IMR-90 (cell line): ENCODE measurements around the gene ARSJ. TPM values are rescaled to one million over a fixed set of nuclear protein-coding genes. Genes with fewer than 3 reads are reported as not detected.
A peak's percentile ranks its signal among the peaks of the same experiment; 100 is the strongest.

ENCODE experiments used
- ATAC-seq: fragments of 200-7000 bp; cut with Tn5 transposase; 2 replicates; pipeline ENCODE4 v1.9.1; 2020; ENCODE audit warnings: low read depth, mild to moderate bottlenecking, moderate library complexity
- BruUV-seq: library from RNA; stranded (reverse); fragments of 400-500 nt; replicated peaks from 2 replicates; lab custom pipeline; 2021; lab: Mats Ljungman, UMichigan
- CTCF ChIA-PET: fragments of 300-600 bp; formaldehyde crosslinking; extraction: SDS; loops from one replicate; lab custom pipeline; 2021; ENCODE audit warnings: antibody characterized with exemption; lab: Yijun Ruan, JAX
- POLR2A ChIA-PET: fragments of 300-600 bp; sonication (Branson Sonifier 250); formaldehyde crosslinking; loops from one replicate; lab custom pipeline; 2022; ENCODE audit warnings: antibody characterized with exemption; ENCODE audit not compliant: unreplicated experiment; lab: Charles Lee
- DNase-seq: peaks from one replicate; pipeline ENCODE4 v3.0.0; 2013
- H2AFZ ChIP-seq: replicated peaks from 2 replicates; pipeline ENCODE3; 2013; ENCODE audit warnings: low read length, mild to moderate bottlenecking; ENCODE audit not compliant: poor library complexity
- H2AK5ac ChIP-seq: 2 replicates; pipeline ENCODE4 v1.6.1; 2013; ENCODE audit warnings: low read depth, low read length, inconsistent platforms
- H2AK9ac ChIP-seq: replicated peaks from 2 replicates; pipeline ENCODE3; 2013; ENCODE audit warnings: mild to moderate bottlenecking, low read depth, low read length, moderate library complexity; ENCODE audit not compliant: poor library complexity
- H2BK120ac ChIP-seq: 2 replicates; pipeline ENCODE4 v1.6.1; 2013; ENCODE audit warnings: low read depth, low read length, inconsistent platforms
- H2BK15ac ChIP-seq: 3 replicates; pipeline ENCODE4 v1.6.1; 2013; ENCODE audit warnings: low read depth, low read length, inconsistent platforms
- H2BK20ac ChIP-seq: 2 replicates; pipeline ENCODE4 v1.6.1; 2013; ENCODE audit warnings: low read depth, mild to moderate bottlenecking, inconsistent platforms, low read length, moderate library complexity
- H2BK5ac ChIP-seq: 2 replicates; pipeline ENCODE4 v1.6.1; 2013; ENCODE audit warnings: mild to moderate bottlenecking, low read depth, low read length, inconsistent platforms; ENCODE audit not compliant: poor library complexity, severe bottlenecking
- H3K14ac ChIP-seq: replicated peaks from 2 replicates; pipeline ENCODE4 v1.6.1; 2013; ENCODE audit warnings: low read depth, low read length, inconsistent platforms
- H3K18ac ChIP-seq: 2 replicates; pipeline ENCODE4 v1.6.1; 2013; ENCODE audit warnings: low read depth, low read length, control low read depth
- H3K23ac ChIP-seq: 2 replicates; pipeline ENCODE4 v1.6.1; 2013; ENCODE audit warnings: low read depth, low read length, inconsistent platforms
- H3K27ac ChIP-seq: 2 replicates; pipeline ENCODE4 v1.5.1; 2013; ENCODE audit warnings: mild to moderate bottlenecking, control low read depth, low read length; ENCODE audit not compliant: insufficient read depth
- H3K27me3 ChIP-seq: 2 replicates; pipeline ENCODE4 v1.6.1; 2013; ENCODE audit warnings: low read length; ENCODE audit not compliant: control insufficient read depth, insufficient read depth
- H3K36me3 ChIP-seq: 2 replicates; pipeline ENCODE4 v1.6.1; 2013; ENCODE audit warnings: low read length, mixed read lengths; ENCODE audit not compliant: control insufficient read depth, insufficient read depth
- H3K4ac ChIP-seq: 2 replicates; pipeline ENCODE4 v1.6.1; 2013; ENCODE audit warnings: low read depth, low read length, inconsistent platforms
- H3K4me1 ChIP-seq: 2 replicates; pipeline ENCODE4 v1.6.1; 2013; ENCODE audit warnings: low read length, mixed read lengths; ENCODE audit not compliant: control insufficient read depth, insufficient read depth
- H3K4me2 ChIP-seq: 2 replicates; pipeline ENCODE4 v1.6.1; 2013; ENCODE audit warnings: low read depth, mild to moderate bottlenecking, control low read depth, low read length, moderate library complexity
- H3K4me3 ChIP-seq: 2 replicates; pipeline ENCODE4 v1.5.1; 2013; ENCODE audit warnings: low read depth, mild to moderate bottlenecking, control low read depth, low read length, moderate library complexity; ENCODE audit not compliant: insufficient read depth
- H3K56ac ChIP-seq: 2 replicates; pipeline ENCODE4 v1.6.1; 2013; ENCODE audit warnings: low read length, inconsistent platforms; ENCODE audit not compliant: insufficient read depth; ENCODE audit errors: extremely low read depth
- H3K79me1 ChIP-seq, 2 experiments: 2 replicates each; pipeline ENCODE4 v1.6.1; 2013; ENCODE audit warnings: low read length in 2 of 2, inconsistent platforms in 1 of 2, low read depth in 1 of 2
- H3K9ac ChIP-seq: 2 replicates; pipeline ENCODE4 v1.6.1; 2013; ENCODE audit warnings: low read depth, low read length, control low read depth
- H3K9me1 ChIP-seq: 2 replicates; pipeline ENCODE4 v1.6.1; 2013; ENCODE audit warnings: low read length, inconsistent platforms; ENCODE audit not compliant: insufficient read depth
- H3K9me3 ChIP-seq: 2 replicates; pipeline ENCODE4 v1.6.1; 2013; ENCODE audit warnings: low read length; ENCODE audit not compliant: control insufficient read depth, insufficient read depth
- H4K20me1 ChIP-seq: 2 replicates; pipeline ENCODE4 v1.6.1; 2013; ENCODE audit warnings: low read length, inconsistent platforms; ENCODE audit not compliant: insufficient read depth
- H4K5ac ChIP-seq: 2 replicates; pipeline ENCODE4 v1.6.1; 2013; ENCODE audit warnings: mild to moderate bottlenecking, low read depth, low read length, control low read depth
- H4K8ac ChIP-seq, 2 experiments: 2 replicates each; pipeline ENCODE4 v1.6.1; 2013; ENCODE audit warnings: low read depth in 2 of 2, low read length in 2 of 2, control low read depth in 1 of 2, inconsistent platforms in 1 of 2
- H4K91ac ChIP-seq: 2 replicates; pipeline ENCODE4 v1.6.1; 2013; ENCODE audit warnings: low read depth, low read length, inconsistent platforms; ENCODE audit not compliant: insufficient read depth
- CEBPB ChIP-seq: IDR thresholded peaks from 2 replicates; pipeline ENCODE4 v1.6.1; 2012; ENCODE audit warnings: low read depth, low read length, improper control_type of control experiment
- MAFK ChIP-seq: IDR thresholded peaks from 2 replicates; pipeline ENCODE4 v1.6.1; 2012; ENCODE audit warnings: low read depth, low read length, improper control_type of control experiment
- WGBS, 2 experiments: methylation state at CpG; one replicate each; pipeline versions ENCODE4 v1.1.5 to v1.1.7; 2013; ENCODE audit warnings: missing lambda C conversion rate in 2 of 2; ENCODE audit not compliant: insufficient read length in 1 of 2; ENCODE audit errors: extremely low coverage in 2 of 2; 5-methylcytosine and 5-hydroxymethylcytosine counted together
- dilution Hi-C: fragments of 300-500 bp; cut with HindIII; formaldehyde crosslinking; loops from one replicate; pipeline ENCODE4 v1.14.3; 2018; ENCODE audit warnings: low sequenced_read_pairs; ENCODE audit not compliant: unreplicated experiment
- in situ Hi-C: fragments of 300-500 bp; cut with MboI; formaldehyde crosslinking; loops from 3 replicates; pipeline ENCODE4 v1.14.3; 2019; ENCODE audit warnings: low sequenced_read_pairs, inconsistent platforms, mixed read lengths
- intact Hi-C: fragments of 100-400 bp; cut with micrococcal nuclease; formaldehyde crosslinking; loops from 2 replicates; pipeline ENCODE4 v1.10.0; 2022
- polyA plus RNA-seq, 3 experiments: library from polyadenylated mRNA; depleted of rRNA; stranded (reverse); fragments of >200 nt; gene quantifications; 2 replicates each; pipeline ENCODE4 v1.2.3, GENCODE V29; 2012; ENCODE audit warnings: low replicate concordance in 1 of 3
- total RNA-seq: library from RNA; depleted of rRNA; stranded (reverse); fragments of >200 nt; gene quantifications from 2 replicates; pipeline ENCODE4 v1.2.3, GENCODE V29; 2012

Gene ARSJ
- total and polyA plus RNA-seq, 2 of the 4 experiments (the other 2 are of a cell fraction) = 47.7 to 143 TPM

- no peak overlapping the region for H2AK5ac ChIP-seq
- intact Hi-C loops (loop anchor here (5.0 kb wide), 4 partner anchors 58 to 583 kb away; no protein-coding TSS in a partner anchor), in situ Hi-C loops (loop anchor here (5.0 kb wide), 1 partner anchor 407 kb away; no protein-coding TSS in a partner anchor), dilution Hi-C loops (no loop called here)
- H3K4ac ChIP-seq = peak overlapping the region; percentile 31; the same call in 1 of the 2 replicates
- H2BK5ac ChIP-seq = peak overlapping the region; percentile 96
- H2BK20ac ChIP-seq = peak overlapping the region; percentile 37; the same call in 1 of the 2 replicates
- BruUV-seq = no TSS peak
- no peak overlapping the region for H2BK15ac ChIP-seq
- no peak overlapping the region for H2AFZ ChIP-seq
- peak overlapping the region; percentile 81; the same call in 1 of the 2 replicates for H4K5ac ChIP-seq
- peaks cover 5% of the 10 kb centered on the region for H3K4me1 ChIP-seq
- peak overlapping the region; percentile 99 for H3K4me2 ChIP-seq
- TF ChIP-seq CEBPB (no peak), MAFK (peak; percentile 19; the same call in 1 of the 2 replicates)
- peak overlapping the region; percentile 45; the same call in 1 of the 2 replicates for H3K27ac ChIP-seq
- peak overlapping the region; percentile 81 for H3K14ac ChIP-seq
- peaks cover 0 to 9% of the 10 kb centered on the region in 2 experiments; a peak in 2 of 4 replicates for H3K79me1 ChIP-seq
- peak overlapping the region; percentile 36; the same call in 1 of the 2 replicates for H3K56ac ChIP-seq
- H3K9me3 ChIP-seq = no peaks in the 10 kb centered on the region
- no peak overlapping the region for H2AK9ac ChIP-seq
- H4K8ac ChIP-seq = peak overlapping the region in 1 of 2 experiments; percentile 54; a peak in 2 of 4 replicates
- H3K18ac ChIP-seq = peak overlapping the region; percentile 81
- no peak overlapping the region; the same call in 1 of the 2 replicates for H4K91ac ChIP-seq
- peaks cover 2% of the 10 kb centered on the region; the same call in 1 of the 2 replicates for H3K9me1 ChIP-seq
- peak overlapping the region; percentile 73 for H3K4me3 ChIP-seq
- ATAC-seq (no peak), DNase-seq (no peak)
- WGBS, 2 experiments = no CpG with 5 or more reads among the region's 2 CpGs
- H4K20me1 ChIP-seq = peaks cover 6% of the 10 kb centered on the region; the same call in 1 of the 2 replicates
- ChIA-PET POLR2A (no interaction called here), CTCF (interaction anchor here (0.6 to 1.2 kb wide), 2 partner anchors 263 to 394 kb away, joined by 3 read pairs; no protein-coding TSS in a partner anchor)
- H3K36me3 ChIP-seq = peaks cover 10% of the 10 kb centered on the region
- H2BK120ac ChIP-seq = no peak overlapping the region
- H3K27me3 ChIP-seq = no peaks in the 10 kb centered on the region
- peak overlapping the region; percentile 69 for H3K9ac ChIP-seq
- peak overlapping the region; percentile 93 for H3K23ac ChIP-seq
Measured at GRCh38 chr4:113975578-113975977, 3.9 kb downstream of the ARSJ start.
